Skeletal muscle cell (primary cell): ENCODE data around the gene GDI1.
A peak's percentile ranks its signal among the peaks of the same experiment; 100 is the strongest.

ENCODE experiments used
- DNase-seq: peaks from one replicate; pipeline ENCODE4 v3.0.0-alpha.2; 2010; ENCODE audit warnings: low read depth
- H3K4me3 ChIP-seq: 2 replicates; pipeline ENCODE4 v1.5.1; 2011; ENCODE audit warnings: low read depth, mild to moderate bottlenecking, control low read depth, low read length, moderate library complexity

GDI1 gene

GRCh38 chrX:154489182-154489581, 52.2 kb downstream of the GDI1 start:
- no peak for DNase-seq
- peak overlapping the region; percentile 66 for H3K4me3 ChIP-seq

DNA sequence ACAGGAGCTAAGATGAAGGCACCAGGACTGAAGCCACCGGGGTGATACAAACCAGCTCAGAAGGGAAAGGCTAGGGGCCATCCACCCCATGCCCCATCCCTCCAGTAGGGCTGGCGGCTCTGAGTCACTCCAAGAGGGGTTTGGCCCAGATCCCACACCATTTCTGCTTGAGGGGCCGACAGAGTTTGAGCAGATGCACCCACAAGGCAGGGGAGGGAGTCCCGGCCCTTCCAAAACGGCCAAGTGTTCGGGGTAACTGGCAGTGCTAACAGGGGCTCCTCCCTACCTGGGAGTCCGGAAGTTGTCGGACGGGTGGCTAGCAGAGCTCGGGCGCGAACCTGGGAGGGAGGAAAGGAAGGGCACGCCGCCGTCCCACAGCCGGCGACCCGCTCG, 53.1 kb downstream of the GDI1 start:
- no peak for DNase-seq
- peak overlapping the region; percentile 66 for H3K4me3 ChIP-seq

DNA sequence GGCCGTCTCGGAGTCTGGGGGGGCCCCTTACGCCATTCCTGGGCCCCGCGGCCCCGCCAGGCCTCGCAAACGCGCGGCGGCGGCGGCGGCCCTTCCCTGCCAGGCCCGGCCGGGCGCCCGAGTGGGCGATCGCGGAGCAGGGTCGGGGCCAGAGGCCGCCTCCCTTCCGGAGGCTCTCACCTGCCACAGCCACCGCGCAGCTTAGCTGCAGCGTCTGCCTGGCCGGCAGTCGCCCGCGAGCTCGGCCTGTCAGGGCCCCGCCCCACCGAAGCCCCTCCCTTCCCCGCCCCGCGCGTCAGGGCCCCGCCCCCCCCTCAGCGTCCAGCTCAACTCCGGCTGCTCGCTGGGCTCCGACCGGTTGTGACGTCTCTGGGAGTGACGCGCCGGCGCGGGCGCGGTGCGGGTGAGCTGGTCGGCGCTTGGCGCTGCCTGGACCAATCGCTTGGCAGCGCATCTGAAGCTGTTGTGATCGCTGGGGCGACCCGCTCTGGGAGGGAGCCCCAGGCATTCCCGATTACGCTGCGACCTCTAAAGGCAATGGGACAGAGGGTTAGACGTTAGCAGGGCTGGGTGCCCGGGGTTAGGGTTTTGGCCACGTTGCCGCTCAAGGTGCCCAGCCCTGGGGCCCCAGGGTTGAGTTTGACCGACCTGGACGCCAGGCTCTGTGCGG, 53.6 kb downstream of the GDI1 start, which contains the start of gene SLC10A3:
SLC10A3 (minus strand) TSS at position 216 of the 670 bp plus-strand sequence. CDS start 1,689 bp downstream, outside the sequence.
- peak within 1 kb of the TSS; percentile 66 for H3K4me3 ChIP-seq
- peak; percentile 77 for DNase-seq
